ENCODE measurements around the gene USP15. TPM values are rescaled to one million over a fixed set of nuclear protein-coding genes. Genes with fewer than 3 reads are reported as not detected.

USP15 gene
- total RNA-seq, 1 experiment from 2014 or later, result 42.9 TPM

DNA sequence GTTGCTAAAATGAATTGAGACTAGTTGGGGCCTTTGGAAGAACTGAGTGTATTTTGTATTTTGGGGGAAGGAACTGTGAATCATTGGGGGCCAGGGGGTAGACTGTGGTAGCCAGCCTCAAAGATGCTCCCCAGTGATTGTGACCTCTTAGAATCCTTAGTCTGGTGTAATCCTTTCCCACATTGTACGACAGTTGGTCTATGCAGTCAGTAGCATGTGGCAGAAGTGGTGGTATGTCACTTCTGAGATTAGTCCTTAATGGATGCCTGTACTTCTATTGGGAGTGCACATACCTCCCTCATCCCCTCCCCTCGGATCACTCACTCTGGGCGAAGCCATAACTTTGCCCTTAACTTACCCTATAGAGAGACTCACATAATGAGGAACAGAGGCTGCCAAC, 48.0 kb downstream of the USP15 start:
- BruUV-seq (replicated peaks), result no TSS peak
- H3K36me3 Mint-ChIP-seq (ENCODE audit: insufficient read depth, unreplicated experiment), result peaks cover 30% of the 10 kb centered on the region
- DNase-seq, result no peak
- Histone ChIP-seq H3K36me3 (ENCODE audit: control insufficient read depth, insufficient read depth, low read length) (no peaks in the 10 kb centered on the region; the same call in 1 of the 2 replicates), H3K9me3 (peaks cover 9% of the 10 kb centered on the region), H3K4me3 (ENCODE audit: low read depth, low read length) (no peak overlapping the region), H3K4me1 (no peaks in the 10 kb centered on the region), H3K27me3 (replicated peaks; ENCODE audit: control insufficient read depth, insufficient read depth, low read length) (no peaks in the 10 kb centered on the region)
- POLR2A ChIA-PET, result no interaction called here
- H3K27me3 Mint-ChIP-seq (ENCODE audit: insufficient read depth, unreplicated experiment), result no peaks in the 10 kb centered on the region
- no peak overlapping the region for H3K4me3 Mint-ChIP-seq (ENCODE audit: unreplicated experiment)
- TF ChIP-seq, protein P1, sequence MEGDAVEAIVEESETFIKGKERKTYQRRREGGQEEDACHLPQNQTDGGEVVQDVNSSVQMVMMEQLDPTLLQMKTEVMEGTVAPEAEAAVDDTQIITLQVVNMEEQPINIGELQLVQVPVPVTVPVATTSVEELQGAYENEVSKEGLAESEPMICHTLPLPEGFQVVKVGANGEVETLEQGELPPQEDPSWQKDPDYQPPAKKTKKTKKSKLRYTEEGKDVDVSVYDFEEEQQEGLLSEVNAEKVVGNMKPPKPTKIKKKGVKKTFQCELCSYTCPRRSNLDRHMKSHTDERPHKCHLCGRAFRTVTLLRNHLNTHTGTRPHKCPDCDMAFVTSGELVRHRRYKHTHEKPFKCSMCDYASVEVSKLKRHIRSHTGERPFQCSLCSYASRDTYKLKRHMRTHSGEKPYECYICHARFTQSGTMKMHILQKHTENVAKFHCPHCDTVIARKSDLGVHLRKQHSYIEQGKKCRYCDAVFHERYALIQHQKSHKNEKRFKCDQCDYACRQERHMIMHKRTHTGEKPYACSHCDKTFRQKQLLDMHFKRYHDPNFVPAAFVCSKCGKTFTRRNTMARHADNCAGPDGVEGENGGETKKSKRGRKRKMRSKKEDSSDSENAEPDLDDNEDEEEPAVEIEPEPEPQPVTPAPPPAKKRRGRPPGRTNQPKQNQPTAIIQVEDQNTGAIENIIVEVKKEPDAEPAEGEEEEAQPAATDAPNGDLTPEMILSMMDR (IDR thresholded peaks at IDR 0.05; ENCODE audit: insufficient read depth in 1 of 2, low read depth in 1 of 2, low read length in 1 of 2, severe bottlenecking in 1 of 2, unreplicated experiment in 1 of 2), result no peak
- CTCF ChIA-PET, result no interaction called here
- no peaks in the 10 kb centered on the region for H3K4me1 Mint-ChIP-seq (ENCODE audit: low read depth, unreplicated experiment)
- peaks cover 11% of the 10 kb centered on the region for H3K9me3 Mint-ChIP-seq (ENCODE audit: unreplicated experiment)
- intact Hi-C loops (cut with micrococcal nuclease; ENCODE audit: unreplicated experiment), result no loop called here
- no peak overlapping the region for H3K27ac Mint-ChIP-seq (ENCODE audit: unreplicated experiment)

DNA sequence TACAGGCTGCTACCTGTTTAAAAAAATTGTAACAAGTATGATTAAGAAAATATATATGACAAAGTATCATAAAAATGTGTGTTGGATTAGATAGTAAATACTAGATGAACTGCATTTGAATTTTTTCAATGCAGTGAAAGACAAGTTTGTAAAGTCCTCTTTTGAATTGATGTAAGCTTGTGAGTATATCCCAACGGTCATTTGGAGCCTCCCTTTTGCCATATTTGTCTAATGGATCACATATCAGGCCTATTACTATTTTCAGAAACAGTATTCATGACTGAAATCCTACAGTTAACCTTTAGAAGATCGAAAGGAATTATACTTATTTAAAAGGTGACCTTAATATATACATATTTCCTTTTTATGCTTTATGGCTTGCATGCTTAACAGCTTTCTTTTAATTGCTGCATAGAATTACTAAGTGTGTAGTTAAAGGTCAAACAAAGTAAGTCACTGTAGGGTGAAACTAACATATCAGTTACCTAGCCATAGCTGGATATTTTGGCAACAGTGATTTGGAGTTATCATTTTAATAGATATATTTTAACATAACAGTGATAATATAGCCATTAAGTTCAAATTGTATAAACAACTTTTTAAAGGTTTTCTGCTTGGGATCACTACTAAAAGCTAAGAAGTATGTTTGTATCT, 53.6 kb downstream of the USP15 start:
- Histone ChIP-seq H3K36me3 (ENCODE audit: control insufficient read depth, insufficient read depth, low read length) (no peaks in the 10 kb centered on the region), H3K4me1 (no peaks in the 10 kb centered on the region), H3K27me3 (replicated peaks; ENCODE audit: control insufficient read depth, insufficient read depth, low read length) (no peaks in the 10 kb centered on the region), H3K9me3 (no peaks in the 10 kb centered on the region), H3K4me3 (ENCODE audit: low read depth, low read length) (no peak overlapping the region)
- BruUV-seq (replicated peaks), result no TSS peak
- H3K27me3 Mint-ChIP-seq (ENCODE audit: insufficient read depth, unreplicated experiment), result no peaks in the 10 kb centered on the region
- no peak overlapping the region for H3K4me3 Mint-ChIP-seq (ENCODE audit: unreplicated experiment)
- TF ChIP-seq, protein P1 (IDR thresholded peaks at IDR 0.05; ENCODE audit: insufficient read depth in 1 of 2, low read depth in 1 of 2, low read length in 1 of 2, severe bottlenecking in 1 of 2, unreplicated experiment in 1 of 2), result no peak
- ChIA-PET POLR2A (no interaction called here), CTCF (no interaction called here)
- no peak overlapping the region for H3K27ac Mint-ChIP-seq (ENCODE audit: unreplicated experiment)
- no peaks in the 10 kb centered on the region for H3K4me1 Mint-ChIP-seq (ENCODE audit: low read depth, unreplicated experiment)
- peaks cover 8% of the 10 kb centered on the region for H3K9me3 Mint-ChIP-seq (ENCODE audit: unreplicated experiment)
- intact Hi-C loops (cut with micrococcal nuclease; ENCODE audit: unreplicated experiment), result no loop called here
- peaks cover 6% of the 10 kb centered on the region for H3K36me3 Mint-ChIP-seq (ENCODE audit: insufficient read depth, unreplicated experiment)
- no peak for DNase-seq

DNA sequence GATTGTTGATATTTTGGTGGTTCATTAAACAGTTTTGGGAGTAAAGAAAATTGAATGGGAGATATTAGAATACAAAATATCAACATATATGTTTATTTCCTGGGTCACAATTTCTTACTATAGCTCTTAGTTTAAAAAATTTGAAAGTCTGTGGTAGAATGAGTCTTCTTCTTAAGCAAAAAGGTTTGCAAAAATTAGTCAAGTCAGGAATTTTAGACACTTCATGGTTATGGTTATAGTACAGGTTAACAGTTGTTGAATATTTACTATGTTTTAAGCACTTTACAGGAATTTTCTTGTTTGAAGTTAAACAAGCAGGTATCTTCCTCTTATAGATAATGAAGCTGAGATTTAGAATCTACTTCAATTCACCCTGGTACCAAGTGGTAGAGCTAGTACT, 56.8 kb downstream of the USP15 start:
- no peak overlapping the region for H3K27ac Mint-ChIP-seq (ENCODE audit: unreplicated experiment)
- CTCF ChIA-PET, result interaction anchor here (0.5 kb wide), 1 partner anchor 109 kb away, joined by 3 read pairs; no protein-coding TSS in a partner anchor
- no peak overlapping the region for H3K4me3 Mint-ChIP-seq (ENCODE audit: unreplicated experiment)

More for the DNA sequence above, 56.8 kb downstream of the USP15 start:
- no peaks in the 10 kb centered on the region for H3K27me3 ChIP-seq (replicated peaks; ENCODE audit: control insufficient read depth, insufficient read depth, low read length)
- no peaks in the 10 kb centered on the region for H3K4me1 Mint-ChIP-seq (ENCODE audit: low read depth, unreplicated experiment)
- H3K9me3 ChIP-seq, result no peaks in the 10 kb centered on the region
- BruUV-seq (replicated peaks), result no TSS peak
- no peaks in the 10 kb centered on the region for H3K36me3 ChIP-seq (ENCODE audit: control insufficient read depth, insufficient read depth, low read length)
- H3K4me3 ChIP-seq (ENCODE audit: low read depth, low read length), result no peak overlapping the region
- POLR2A ChIA-PET, result no interaction called here
- no peaks in the 10 kb centered on the region for H3K27me3 Mint-ChIP-seq (ENCODE audit: insufficient read depth, unreplicated experiment)
- no peak for DNase-seq
- no peaks in the 10 kb centered on the region for H3K4me1 ChIP-seq
- TF ChIP-seq, protein P1 (IDR thresholded peaks at IDR 0.05; ENCODE audit: insufficient read depth in 1 of 2, low read depth in 1 of 2, low read length in 1 of 2, severe bottlenecking in 1 of 2, unreplicated experiment in 1 of 2), result no peak
- H3K9me3 Mint-ChIP-seq (ENCODE audit: unreplicated experiment), result peaks cover 10% of the 10 kb centered on the region
- intact Hi-C loops (cut with micrococcal nuclease; ENCODE audit: unreplicated experiment), result no loop called here
- H3K36me3 Mint-ChIP-seq (ENCODE audit: insufficient read depth, unreplicated experiment), result peaks cover 7% of the 10 kb centered on the region

All from Caco-2 (cell line).